Right lobe of liver (tissue), 6 donors: ENCODE data around the gene PRAMEF20. TPM values are rescaled to one million over a fixed set of nuclear protein-coding genes. Genes with fewer than 3 reads are reported as not detected.
A peak's percentile ranks its signal among the peaks of the same experiment; 100 is the strongest.

Experiments
- ATAC-seq, 4 donors: fragments of 200-7000 bp; cut with Tn5 transposase; one replicate each; pipeline ENCODE4 v1.9.1; 2020; ENCODE audit warnings: mild to moderate bottlenecking in 4 of 4, moderate library complexity in 4 of 4
- DNase-seq, 3 donors: peaks; one replicate each; pipeline ENCODE4 v3.0.0-alpha.2; 2020
- H3K27ac ChIP-seq, 3 donors: fragments of 200-600 bp; one replicate each; pipeline ENCODE4 v1.8.0; 2022
- H3K27me3 ChIP-seq, 2 donors: fragments of 200-600 bp; one replicate each; pipeline ENCODE4 v1.8.0; 2022
- H3K36me3 ChIP-seq, 4 donors: fragments of 200-600 bp; sonication (generic) in 1 of 4; one replicate each; pipeline versions ENCODE4 v1.5.1 to v1.8.0; 2017 to 2022; ENCODE audit warnings: control low read depth in 1 of 4
- H3K4me1 ChIP-seq, 4 donors: fragments of 200-600 bp; sonication (generic) in 1 of 4; one replicate each; pipeline versions ENCODE4 v1.5.1 to v1.8.0; 2017 to 2022; ENCODE audit warnings: control low read depth in 1 of 4
- H3K4me3 ChIP-seq, 3 donors: fragments of 200-600 bp; one replicate each; pipeline ENCODE4 v1.8.0; 2022
- H3K9me3 ChIP-seq, 4 donors: fragments of 200-600 bp; sonication (generic) in 1 of 4; one replicate each; pipeline versions ENCODE4 v1.5.1 to v1.8.0; 2017 to 2022; ENCODE audit warnings: control low read depth in 1 of 4
- CTCF ChIP-seq, 4 donors: fragments of 200-600 bp in 3 of 4; fragments of 450-650 bp in 1 of 4; IDR thresholded peaks; one replicate each; pipeline versions ENCODE4 v1.5.1 to v1.8.0; 2016 to 2022; ENCODE audit warnings: antibody characterized with exemption in 4 of 4, mild to moderate bottlenecking in 2 of 4
- POLR2A ChIP-seq: fragments of 450-650 bp; IDR thresholded peaks from one replicate; pipeline ENCODE4 v1.6.1; 2017; ENCODE audit warnings: antibody characterized with exemption, mild to moderate bottlenecking
- WGBS: methylation state at CpG from one replicate; pipeline ENCODE4 v1.1.6; 2018; ENCODE audit warnings: low coverage, low lambda C conversion rate; ENCODE audit not compliant: insufficient coverage; ENCODE audit errors: missing lambda C conversion rate; 5-methylcytosine and 5-hydroxymethylcytosine counted together
- intact Hi-C, 2 donors: fragments of 100-400 bp; cut with DNase I; formaldehyde crosslinking; loops; one replicate each; pipeline versions ENCODE4 v1.11.2 to v1.14.1; 2022
- total RNA-seq, 6 experiments: library from RNA; depleted of rRNA in 2 of 6; stranded (reverse); fragments of >200 nt in 2 of 6; fragmentation: NEBNext Ultra II Directional in 3 of 6; extraction: Animal tissue kit (Norgen Biotek cat#: 25700) in 3 of 6; gene quantifications; one replicate each; pipeline versions ENCODE4 v1.1.0 to v1.2.4, GENCODE V29; 2016 to 2023
- donor health status: DM: no; HTN: yes; CAD: no.
- donor health status: DM: no; HTN: no; CAD: no.
- donor health status: DM: no; HTN: no; CAD: no.
- donor health status: DM: no; HTN: yes; CAD: no.
- donor health status: DM: no; HTN: yes; CAD: no.

Gene PRAMEF20
- total RNA-seq, 6 experiments from 2014 or later = not detected

GRCh38 chr1:13461977-13462376 is 51.7 kb downstream of the PRAMEF20 start:
- Histone ChIP-seq H3K4me1 (no peaks in the 10 kb centered on the region), H3K27me3 (no peaks in the 10 kb centered on the region), H3K9me3 (no peaks in the 10 kb centered on the region), H3K36me3 (no peaks in the 10 kb centered on the region), H3K4me3 (no peak overlapping the region), H3K27ac (no peak overlapping the region)
- ATAC-seq (no peak), DNase-seq (no peak)
- TF ChIP-seq POLR2A (no peak), CTCF (IDR thresholded peaks at IDR 0.05) (no peak)
- 49% methylated on average over 2 of the region's 2 CpGs for WGBS
- intact Hi-C loops = no loop called here

GRCh38 chr1:13462682-13463081 is 52.4 kb downstream of the PRAMEF20 start:
- DNase-seq (no peak), ATAC-seq (no peak)
- Histone ChIP-seq H3K4me1 (no peaks in the 10 kb centered on the region), H3K4me3 (no peak overlapping the region), H3K36me3 (no peaks in the 10 kb centered on the region), H3K27me3 (no peaks in the 10 kb centered on the region), H3K9me3 (no peaks in the 10 kb centered on the region), H3K27ac (no peak overlapping the region)
- 35% methylated on average over 7 of the region's 7 CpGs for WGBS
- intact Hi-C loops = no loop called here
- no peak for TF ChIP-seq CTCF (IDR thresholded peaks at IDR 0.05)
- TF ChIP-seq POLR2A = no peak

GRCh38 chr1:13465515-13465914 is 55.3 kb downstream of the PRAMEF20 start:
- TF ChIP-seq CTCF (IDR thresholded peaks at IDR 0.05) = no peak
- no peak for TF ChIP-seq POLR2A
- WGBS = 23% methylated on average over 1 of the region's 1 CpG

GRCh38 chr1:13469343-13469742 is 59.1 kb downstream of the PRAMEF20 start:
- 11% methylated on average over 4 of the region's 5 CpGs for WGBS
- H3K4me3 ChIP-seq = no peak overlapping the region
- intact Hi-C loops = no loop called here
- peak in 2 of 4 donors; percentile 17 to 48 for ATAC-seq
- no peak for DNase-seq
- TF ChIP-seq CTCF (IDR thresholded peaks at IDR 0.05) = peak in 2 of 4 donors; percentile 5 to 22
- TF ChIP-seq POLR2A = no peak
- no peaks in the 10 kb centered on the region for H3K27me3 ChIP-seq
- H3K9me3 ChIP-seq = no peaks in the 10 kb centered on the region
- no peaks in the 10 kb centered on the region for H3K36me3 ChIP-seq
- no peak overlapping the region for H3K27ac ChIP-seq
- no peaks in the 10 kb centered on the region for H3K4me1 ChIP-seq

More at GRCh38 chr1:13465515-13465914, 55.3 kb downstream of the PRAMEF20 start:
- Histone ChIP-seq H3K4me1 (no peaks in the 10 kb centered on the region), H3K27me3 (no peaks in the 10 kb centered on the region), H3K36me3 (no peaks in the 10 kb centered on the region), H3K4me3 (no peak overlapping the region), H3K27ac (no peak overlapping the region), H3K9me3 (no peaks in the 10 kb centered on the region)
- intact Hi-C loops = no loop called here
- DNase-seq (no peak), ATAC-seq (no peak)

Other genes with a start within 250 kb of the PRAMEF20 start
- not detected for gene HNRNPCL4, start 244.8 kb upstream of the PRAMEF20 start, total RNA-seq
- gene PRAMEF9, start 238.6 kb upstream of the PRAMEF20 start, total RNA-seq = not detected
- not detected for gene PRAMEF13, start 209.0 kb upstream of the PRAMEF20 start, total RNA-seq
- gene PRAMEF18, start 184.3 kb upstream of the PRAMEF20 start, total RNA-seq = not detected
- gene PRAMEF5, start 156.3 kb upstream of the PRAMEF20 start, total RNA-seq = not detected
- gene PRAMEF8, start 125.3 kb upstream of the PRAMEF20 start, total RNA-seq = under 1 TPM in 1 of 6 experiments, not detected in 5; 0.49 TPM
- gene PRAMEF33, start 106.9 kb upstream of the PRAMEF20 start, total RNA-seq = 1 to 10 TPM in 2 of 6 experiments, under 1 TPM in 2, not detected in 2; 0.13 to 6.0 (median 1.8) TPM
- not detected for gene PRAMEF15, start 94.9 kb upstream of the PRAMEF20 start, total RNA-seq
- not detected for gene PRAMEF14, start 63.3 kb upstream of the PRAMEF20 start, total RNA-seq
- gene PRAMEF19, start 38.5 kb upstream of the PRAMEF20 start, total RNA-seq = not detected
- gene PRAMEF17, start 20.8 kb upstream of the PRAMEF20 start, total RNA-seq = not detected
- gene LRRC38, start 103.6 kb downstream of the PRAMEF20 start, total RNA-seq = not detected
- gene PDPN, start 173.4 kb downstream of the PRAMEF20 start, total RNA-seq = 1 to 10 TPM in 1 of 6 experiments, under 1 TPM in 5; 0.11 to 1.1 (median 0.45) TPM